Calu3 (cell line): ENCODE measurements around the gene SYNE2. TPM values are rescaled to one million over a fixed set of nuclear protein-coding genes. Genes with fewer than 3 reads are reported as not detected.

ENCODE experiments used
- BruUV-seq: library from RNA; stranded (reverse); fragments of 400-500 nt; replicated peaks from 2 replicates; lab custom pipeline; 2021; lab: Mats Ljungman, UMichigan
- CTCF ChIA-PET: fragments of 300-600 bp; sonication (Branson Sonifier 250); formaldehyde crosslinking; loops from one replicate; lab custom pipeline; 2022; ENCODE audit warnings: antibody characterized with exemption; lab: Charles Lee
- DNase-seq: peaks from one replicate; pipeline ENCODE4 v3.0.0; 2022
- H3K27ac Mint-ChIP-seq: one replicate; pipeline ENCODE4 v1.8.0; 2022; ENCODE audit warnings: mixed read lengths; ENCODE audit not compliant: unreplicated experiment
- H3K27me3 Mint-ChIP-seq: one replicate; pipeline ENCODE4 v1.8.0; 2022; ENCODE audit warnings: mixed read lengths; ENCODE audit not compliant: unreplicated experiment
- H3K36me3 Mint-ChIP-seq: one replicate; pipeline ENCODE4 v1.8.0; 2022; ENCODE audit warnings: mild to moderate bottlenecking, moderate library complexity, mixed read lengths; ENCODE audit not compliant: insufficient read depth, unreplicated experiment
- H3K4me1 Mint-ChIP-seq: one replicate; pipeline ENCODE4 v1.8.0; 2022; ENCODE audit warnings: mild to moderate bottlenecking, low read depth, mixed read lengths; ENCODE audit not compliant: unreplicated experiment
- H3K4me3 Mint-ChIP-seq: one replicate; pipeline ENCODE4 v1.8.0; 2022; ENCODE audit warnings: mild to moderate bottlenecking, low read depth, moderate library complexity, mixed read lengths; ENCODE audit not compliant: unreplicated experiment
- H3K9me3 Mint-ChIP-seq: one replicate; pipeline ENCODE4 v1.8.0; 2022; ENCODE audit warnings: low read depth, mixed read lengths; ENCODE audit not compliant: unreplicated experiment
- intact Hi-C: fragments of 100-400 bp; cut with micrococcal nuclease; formaldehyde crosslinking; loops from one replicate; pipeline ENCODE4 v1.10.0; 2022; ENCODE audit not compliant: unreplicated experiment
- total RNA-seq: library from RNA; stranded (reverse); gene quantifications from 2 replicates; pipeline ENCODE4 v1.2.3, GENCODE V29; 2022
- TF ChIP-seq, protein P1 (sequence below): fragments of 200-600 bp; IDR thresholded peaks from one replicate; pipeline ENCODE4 v1.8.0; 2022; ENCODE audit warnings: antibody characterized with exemption; ENCODE audit not compliant: unreplicated experiment

Gene SYNE2
- total RNA-seq, 1 experiment from 2014 or later = 171 TPM

DNA sequence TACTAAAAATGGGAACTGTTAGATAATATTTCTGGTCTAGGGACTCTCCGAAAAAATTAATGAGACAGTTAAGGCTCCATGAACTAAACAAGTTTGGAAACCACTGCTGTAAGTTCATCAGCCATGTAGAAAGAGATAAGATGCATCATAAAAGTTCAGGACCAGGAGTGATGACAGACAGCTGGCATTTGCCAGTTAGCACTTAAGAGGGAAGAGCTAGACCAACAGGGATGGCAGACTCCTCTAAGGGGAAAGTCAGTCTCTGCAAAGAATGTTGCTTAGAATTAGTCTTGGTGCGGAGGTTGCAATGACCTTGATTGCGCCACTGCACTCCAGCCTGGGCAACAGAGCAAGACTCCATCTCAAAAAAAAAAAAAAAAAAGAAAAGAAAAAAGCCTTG, 129.4 kb downstream of the SYNE2 start:
- TF ChIP-seq, protein P1, sequence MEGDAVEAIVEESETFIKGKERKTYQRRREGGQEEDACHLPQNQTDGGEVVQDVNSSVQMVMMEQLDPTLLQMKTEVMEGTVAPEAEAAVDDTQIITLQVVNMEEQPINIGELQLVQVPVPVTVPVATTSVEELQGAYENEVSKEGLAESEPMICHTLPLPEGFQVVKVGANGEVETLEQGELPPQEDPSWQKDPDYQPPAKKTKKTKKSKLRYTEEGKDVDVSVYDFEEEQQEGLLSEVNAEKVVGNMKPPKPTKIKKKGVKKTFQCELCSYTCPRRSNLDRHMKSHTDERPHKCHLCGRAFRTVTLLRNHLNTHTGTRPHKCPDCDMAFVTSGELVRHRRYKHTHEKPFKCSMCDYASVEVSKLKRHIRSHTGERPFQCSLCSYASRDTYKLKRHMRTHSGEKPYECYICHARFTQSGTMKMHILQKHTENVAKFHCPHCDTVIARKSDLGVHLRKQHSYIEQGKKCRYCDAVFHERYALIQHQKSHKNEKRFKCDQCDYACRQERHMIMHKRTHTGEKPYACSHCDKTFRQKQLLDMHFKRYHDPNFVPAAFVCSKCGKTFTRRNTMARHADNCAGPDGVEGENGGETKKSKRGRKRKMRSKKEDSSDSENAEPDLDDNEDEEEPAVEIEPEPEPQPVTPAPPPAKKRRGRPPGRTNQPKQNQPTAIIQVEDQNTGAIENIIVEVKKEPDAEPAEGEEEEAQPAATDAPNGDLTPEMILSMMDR = no peak
- no TSS peak for BruUV-seq
- H3K27me3 Mint-ChIP-seq = no peaks in the 10 kb centered on the region
- no peak for DNase-seq
- H3K9me3 Mint-ChIP-seq = no peaks in the 10 kb centered on the region
- H3K4me3 Mint-ChIP-seq = no peak overlapping the region
- no peaks in the 10 kb centered on the region for H3K4me1 Mint-ChIP-seq
- peaks cover 37% of the 10 kb centered on the region for H3K36me3 Mint-ChIP-seq
- no peak overlapping the region for H3K27ac Mint-ChIP-seq
- CTCF ChIA-PET = no interaction called here
- intact Hi-C loops = no loop called here

DNA sequence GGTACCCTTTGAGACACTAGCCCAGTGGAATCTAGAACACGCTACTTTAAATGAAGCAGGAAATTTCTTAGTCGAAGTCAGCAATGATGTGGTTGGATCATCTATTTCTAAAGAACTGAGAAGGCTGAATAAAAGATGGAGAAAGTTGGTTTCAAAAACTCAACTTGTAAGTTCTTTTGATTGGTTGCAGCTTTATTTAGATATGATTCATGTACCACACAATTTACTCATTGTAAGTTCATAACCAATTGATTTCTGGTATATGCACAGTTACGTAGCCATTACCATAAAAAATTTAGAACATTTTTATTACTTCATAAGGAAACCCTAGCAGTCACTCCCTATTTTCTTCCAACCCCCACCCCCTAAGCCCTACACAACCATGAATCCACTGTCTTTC, 129.8 kb downstream of the SYNE2 start:
- Mint-ChIP-seq H3K27ac (no peak overlapping the region), H3K4me1 (no peaks in the 10 kb centered on the region), H3K9me3 (no peaks in the 10 kb centered on the region), H3K36me3 (peaks cover 40% of the 10 kb centered on the region), H3K27me3 (no peaks in the 10 kb centered on the region), H3K4me3 (no peak overlapping the region)
- TF ChIP-seq, protein P1 = no peak
- no peak for DNase-seq
- no TSS peak for BruUV-seq
- CTCF ChIA-PET = no interaction called here
- intact Hi-C loops = no loop called here

DNA sequence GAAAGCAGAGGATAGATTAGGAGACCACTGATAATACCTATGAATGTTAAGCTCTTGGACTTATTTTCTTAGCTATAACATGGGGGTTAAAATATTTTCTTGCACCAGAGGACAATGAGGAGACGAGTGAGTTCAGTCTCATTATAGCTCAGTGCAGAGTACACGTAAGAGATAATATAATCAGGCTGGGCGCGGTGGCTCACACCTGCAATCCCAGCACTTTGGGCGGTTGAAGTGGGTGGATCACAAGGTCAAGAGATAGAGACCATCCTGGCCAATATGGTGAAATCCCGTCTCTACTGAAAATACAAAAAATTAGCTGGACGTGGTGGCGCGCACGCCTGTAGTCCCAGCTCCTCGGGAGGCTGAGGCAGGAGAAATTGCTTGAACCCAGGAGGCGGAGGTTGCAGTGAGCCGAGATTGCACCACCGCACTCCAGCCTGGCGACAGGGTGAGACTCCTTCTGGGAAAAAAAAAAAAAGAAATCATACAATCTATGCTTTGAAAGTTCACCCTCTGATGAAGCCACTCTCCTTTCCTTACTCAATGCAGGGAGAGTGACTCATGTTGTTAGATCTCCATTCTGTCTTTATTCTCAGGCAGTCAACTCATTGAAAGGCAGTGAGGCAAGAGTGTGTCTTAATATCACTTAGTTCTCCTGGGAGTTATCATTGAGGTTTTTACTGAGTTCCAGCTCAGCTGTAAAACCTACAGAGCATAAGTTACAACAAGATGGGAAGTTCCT, 134.2 kb downstream of the SYNE2 start:
- no TSS peak for BruUV-seq
- intact Hi-C loops = no loop called here
- CTCF ChIA-PET = no interaction called here

DNA sequence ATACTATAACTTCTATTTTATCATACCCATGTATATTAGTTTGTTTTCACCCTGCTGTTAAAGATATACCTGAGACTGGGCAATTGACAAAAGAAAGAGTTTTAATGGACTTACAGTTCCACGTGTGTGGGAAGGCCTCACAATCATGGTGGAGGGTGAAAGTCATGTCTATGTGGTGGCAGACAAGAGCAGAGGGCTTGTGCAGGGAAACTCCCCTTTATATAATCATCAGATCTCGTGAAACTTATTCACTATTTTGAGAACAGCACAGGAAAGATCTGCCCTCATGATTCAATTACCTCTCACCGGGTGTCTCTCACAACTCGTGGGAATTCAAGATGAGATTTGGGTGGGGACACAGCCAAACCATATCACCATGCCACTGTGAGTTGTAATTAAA, 135.8 kb downstream of the SYNE2 start:
- Mint-ChIP-seq H3K36me3 (peaks cover 45% of the 10 kb centered on the region), H3K27ac (no peak overlapping the region), H3K4me1 (no peaks in the 10 kb centered on the region), H3K9me3 (no peaks in the 10 kb centered on the region), H3K27me3 (no peaks in the 10 kb centered on the region), H3K4me3 (no peak overlapping the region)
- intact Hi-C loops = no loop called here
- TF ChIP-seq, protein P1 = no peak
- CTCF ChIA-PET = no interaction called here
- no TSS peak for BruUV-seq
- DNase-seq = no peak

More for the DNA sequence above, 134.2 kb downstream of the SYNE2 start:
- no peaks in the 10 kb centered on the region for H3K9me3 Mint-ChIP-seq
- no peaks in the 10 kb centered on the region for H3K27me3 Mint-ChIP-seq
- H3K27ac Mint-ChIP-seq = no peak overlapping the region
- DNase-seq = no peak
- no peaks in the 10 kb centered on the region for H3K4me1 Mint-ChIP-seq
- TF ChIP-seq, protein P1 = no peak
- H3K36me3 Mint-ChIP-seq = peaks cover 34% of the 10 kb centered on the region
- H3K4me3 Mint-ChIP-seq = no peak overlapping the region
